Activated CD4-positive, alpha-beta memory T cell treated with anti-CD3 and anti-CD28 coated beads for 36 hours (primary cell): ENCODE results near the gene HIP1R. TPM values are rescaled to one million over a fixed set of nuclear protein-coding genes. Genes with fewer than 3 reads are reported as not detected.
"Not testable (repeated sequence)": the region's sequence is repeated elsewhere in the genome, so short reads cannot be mapped to it uniquely, and the experiment has no call there.

Experiments used
- CTCF ChIA-PET: fragments of 350-600 bp; sonication (Branson Sonifier 250); formaldehyde crosslinking; loops from one replicate; lab custom pipeline; 2021; ENCODE audit warnings: antibody characterized with exemption, inconsistent platforms; lab: Charles Lee
- POLR2A ChIA-PET: fragments of 350-600 bp; sonication (Branson Sonifier 250); formaldehyde crosslinking; loops from one replicate; lab custom pipeline; 2021; ENCODE audit warnings: antibody characterized with exemption; lab: Charles Lee
- DNase-seq: peaks from one replicate; pipeline ENCODE4 v3.0.0-alpha.2; 2020
- H3K27ac Mint-ChIP-seq: one replicate; pipeline ENCODE4 v1.8.0; 2021; ENCODE audit warnings: mixed read lengths
- H3K27me3 Mint-ChIP-seq: one replicate; pipeline ENCODE4 v1.8.0; 2021; ENCODE audit warnings: mixed read lengths
- H3K36me3 Mint-ChIP-seq: one replicate; pipeline ENCODE4 v1.8.0; 2021; ENCODE audit warnings: mixed read lengths
- H3K4me1 Mint-ChIP-seq: one replicate; pipeline ENCODE4 v1.8.0; 2021; ENCODE audit warnings: low read depth, mixed read lengths
- H3K4me3 Mint-ChIP-seq: one replicate; pipeline ENCODE4 v1.8.0; 2021; ENCODE audit warnings: mild to moderate bottlenecking, mixed read lengths
- H3K9me3 Mint-ChIP-seq: one replicate; pipeline ENCODE4 v1.8.0; 2021; ENCODE audit warnings: mixed read lengths
- intact Hi-C: fragments of 100-400 bp; cut with micrococcal nuclease; formaldehyde crosslinking; loops from one replicate; pipeline ENCODE4 v1.15.1; 2023
- total RNA-seq, 2 experiments: library from RNA; stranded (reverse); gene quantifications; one replicate each; pipeline ENCODE4 v1.2.3, GENCODE V29; 2021

The HIP1R gene
- total RNA-seq, 2 experiments from 2014 or later: 19.3 to 22.2 TPM

GRCh38 chr12:122884860-122885259 lies 49.6 kb downstream of the HIP1R start:
- intact Hi-C loops: loop anchor here (5.0 to 10.0 kb wide), 3 partner anchors 192 to 830 kb away; partner anchors contain the start of genes ATP6V0A2, MPHOSPH9 and MTRFR
- ChIA-PET CTCF (interaction anchor here (0.7 to 1.9 kb wide), 3 partner anchors 51 to 91 kb away, joined by 4 to 6 read pairs (median 6); no protein-coding TSS in a partner anchor), POLR2A (no interaction called here)
- Mint-ChIP-seq H3K4me1 (peaks cover 72% of the 10 kb centered on the region), H3K27ac (no peak overlapping the region), H3K36me3 (peaks cover 6% of the 10 kb centered on the region), H3K9me3 (no peaks in the 10 kb centered on the region), H3K4me3 (no peak overlapping the region), H3K27me3 (peaks cover 16% of the 10 kb centered on the region)
- no peak for DNase-seq

GRCh38 chr12:122886161-122886560 lies 50.9 kb downstream of the HIP1R start:
- intact Hi-C loops: loop anchor here (2.0 to 10.0 kb wide), 4 partner anchors 61 to 829 kb away; partner anchors contain the start of genes ATP6V0A2, MPHOSPH9 and MTRFR

GRCh38 chr12:122886851-122887818 lies 51.9 kb downstream of the HIP1R start:
- H3K27ac Mint-ChIP-seq: peak overlapping the region; percentile 88
- peaks cover 7% of the 10 kb centered on the region for H3K27me3 Mint-ChIP-seq
- H3K9me3 Mint-ChIP-seq: no peaks in the 10 kb centered on the region
- POLR2A ChIA-PET: interaction anchor here (0.7 kb wide), 2 partner anchors 15 to 335 kb away, joined by 3 read pairs; no protein-coding TSS in a partner anchor
- H3K4me3 Mint-ChIP-seq: peak overlapping the region; percentile 70
- CTCF ChIA-PET: interaction anchor here (2.5 kb wide), 1 partner anchor 15 kb away, joined by 15 read pairs; no protein-coding TSS in a partner anchor
- peaks cover 3% of the 10 kb centered on the region for H3K36me3 Mint-ChIP-seq
- peak; percentile 84 for DNase-seq
- H3K4me1 Mint-ChIP-seq: peaks cover 74% of the 10 kb centered on the region
- intact Hi-C loops: loop anchor here (1.0 to 10.0 kb wide), 5 partner anchors 11 to 828 kb away; partner anchors contain the start of genes ATP6V0A2, MPHOSPH9 and MTRFR

More at GRCh38 chr12:122886161-122886560, 50.9 kb downstream of the HIP1R start:
- POLR2A ChIA-PET: no interaction called here
- no peak overlapping the region for H3K27ac Mint-ChIP-seq
- H3K4me1 Mint-ChIP-seq: peaks cover 74% of the 10 kb centered on the region
- CTCF ChIA-PET: interaction anchor here (1.0 to 1.9 kb wide), 4 partner anchors 14 to 92 kb away, joined by 4 to 6 read pairs (median 6); no protein-coding TSS in a partner anchor
- H3K4me3 Mint-ChIP-seq: no peak overlapping the region
- DNase-seq: no peak
- H3K36me3 Mint-ChIP-seq: peaks cover 3% of the 10 kb centered on the region
- no peaks in the 10 kb centered on the region for H3K9me3 Mint-ChIP-seq
- peaks cover 9% of the 10 kb centered on the region for H3K27me3 Mint-ChIP-seq

- no peak for DNase-seq
- Mint-ChIP-seq H3K4me1 (peaks cover 79% of the 10 kb centered on the region), H3K27ac (peak overlapping the region; percentile 88), H3K27me3 (peaks cover 5% of the 10 kb centered on the region), H3K4me3 (peak overlapping the region; percentile 70), H3K9me3 (no peaks in the 10 kb centered on the region), H3K36me3 (peaks cover 3% of the 10 kb centered on the region)
- CTCF ChIA-PET: interaction anchor here (1.0 to 2.5 kb wide), 5 partner anchors 10 to 94 kb away, joined by 3 to 15 read pairs (median 5); no protein-coding TSS in a partner anchor
- POLR2A ChIA-PET: interaction anchor here (0.7 to 1.2 kb wide), 5 partner anchors 9 to 335 kb away, joined by 3 to 4 read pairs (median 3); no protein-coding TSS in a partner anchor
- intact Hi-C loops: loop anchor here (1.0 to 10.0 kb wide), 7 partner anchors 10 to 827 kb away; partner anchors contain the start of genes ATP6V0A2, MPHOSPH9, MTRFR and OGFOD2
Observed at GRCh38 chr12:122887819-122888212, 52.6 kb downstream of the HIP1R start.

GRCh38 chr12:122888232-122888752 lies 53.0 kb downstream of the HIP1R start:
- H3K36me3 Mint-ChIP-seq: peaks cover 3% of the 10 kb centered on the region
- H3K4me1 Mint-ChIP-seq: peaks cover 76% of the 10 kb centered on the region
- peaks cover 5% of the 10 kb centered on the region for H3K27me3 Mint-ChIP-seq
- H3K4me3 Mint-ChIP-seq: peak overlapping the region; percentile 70
- POLR2A ChIA-PET: interaction anchor here (0.7 to 1.2 kb wide), 4 partner anchors 9 to 334 kb away, joined by 3 to 4 read pairs (median 4); no protein-coding TSS in a partner anchor
- peak; percentile 65 for DNase-seq
- H3K9me3 Mint-ChIP-seq: no peaks in the 10 kb centered on the region
- intact Hi-C loops: loop anchor here (1.0 to 10.0 kb wide), 5 partner anchors 10 to 827 kb away; partner anchors contain the start of genes ATP6V0A2, MPHOSPH9, MTRFR and OGFOD2
- H3K27ac Mint-ChIP-seq: peak overlapping the region; percentile 88
- CTCF ChIA-PET: interaction anchor here (0.5 to 2.5 kb wide), 9 partner anchors 8 to 828 kb away, joined by 3 to 15 read pairs (median 4); no protein-coding TSS in a partner anchor

GRCh38 chr12:122889761-122890520 lies 54.7 kb downstream of the HIP1R start:
- no peaks in the 10 kb centered on the region for H3K9me3 Mint-ChIP-seq
- no peak overlapping the region for H3K27ac Mint-ChIP-seq
- H3K27me3 Mint-ChIP-seq: peaks cover 3% of the 10 kb centered on the region
- DNase-seq: no peak
- H3K4me1 Mint-ChIP-seq: peaks cover 78% of the 10 kb centered on the region
- intact Hi-C loops: loop anchor here (2.0 to 10.0 kb wide), 5 partner anchors 85 to 825 kb away; partner anchors contain the start of genes ATP6V0A2, MPHOSPH9, MTRFR and OGFOD2
- H3K36me3 Mint-ChIP-seq: no peaks in the 10 kb centered on the region
- ChIA-PET CTCF (interaction anchor here (0.6 to 2.0 kb wide), 3 partner anchors 10 to 1906 kb away, joined by 3 to 6 read pairs (median 3); no protein-coding TSS in a partner anchor), POLR2A (interaction anchor here (0.6 kb wide), 1 partner anchor 494 kb away, joined by 3 read pairs; the partner anchor contains the start of gene KMT5A)
- H3K4me3 Mint-ChIP-seq: no peak overlapping the region

GRCh38 chr12:122891661-122892525 lies 56.6 kb downstream of the HIP1R start:
- ChIA-PET CTCF (interaction anchor here (0.6 to 1.4 kb wide), 2 partner anchors 11 to 59 kb away, joined by 3 to 4 read pairs; no protein-coding TSS in a partner anchor), POLR2A (no interaction called here)
- H3K27me3 Mint-ChIP-seq: peaks cover 4% of the 10 kb centered on the region
- H3K4me3 Mint-ChIP-seq: no peak overlapping the region
- intact Hi-C loops: loop anchor here (10.0 kb wide), 1 partner anchor 563 kb away; the partner anchor contains the start of gene SNRNP35
- peaks cover 80% of the 10 kb centered on the region for H3K4me1 Mint-ChIP-seq
- H3K9me3 Mint-ChIP-seq: peaks cover 7% of the 10 kb centered on the region
- no peak for DNase-seq
- H3K36me3 Mint-ChIP-seq: peaks cover 3% of the 10 kb centered on the region
- no peak overlapping the region for H3K27ac Mint-ChIP-seq

- intact Hi-C loops: loop anchor here (10.0 kb wide), 1 partner anchor 562 kb away; the partner anchor contains the start of gene SNRNP35
- H3K27ac Mint-ChIP-seq, H3K36me3 Mint-ChIP-seq, POLR2A ChIA-PET, DNase-seq, H3K4me3 Mint-ChIP-seq, H3K27me3 Mint-ChIP-seq, H3K9me3 Mint-ChIP-seq: not testable (repeated sequence)
- CTCF ChIA-PET: interaction anchor here (6.4 kb wide), 1 partner anchor 11 kb away, joined by 25 read pairs; no protein-coding TSS in a partner anchor
- H3K4me1 Mint-ChIP-seq: peaks cover 79% of the 10 kb centered on the region
Observed at GRCh38 chr12:122892724-122893123, 57.5 kb downstream of the HIP1R start.

- intact Hi-C loops: loop anchor here (10.0 kb wide), 1 partner anchor 561 kb away; the partner anchor contains the start of gene SNRNP35
- CTCF ChIA-PET: interaction anchor here (0.6 to 6.4 kb wide), 3 partner anchors 12 to 21 kb away, joined by 5 to 25 read pairs (median 7); no protein-coding TSS in a partner anchor
- no peak overlapping the region for H3K27ac Mint-ChIP-seq
- H3K9me3 Mint-ChIP-seq: peaks cover 7% of the 10 kb centered on the region
- DNase-seq: no peak
- H3K36me3 Mint-ChIP-seq: peaks cover 3% of the 10 kb centered on the region
- H3K4me3 Mint-ChIP-seq: no peak overlapping the region
- POLR2A ChIA-PET: interaction anchor here (1.5 kb wide), 1 partner anchor 11 kb away, joined by 7 read pairs; no protein-coding TSS in a partner anchor
- H3K27me3 Mint-ChIP-seq: peaks cover 3% of the 10 kb centered on the region
- H3K4me1 Mint-ChIP-seq: peaks cover 78% of the 10 kb centered on the region
Observed at GRCh38 chr12:122893208-122894153, 58.2 kb downstream of the HIP1R start.
